SU-DHL-6 (cell line): ENCODE data around the gene RESP18.
A peak's percentile ranks its signal among the peaks of the same experiment; 100 is the strongest.

ENCODE experiments used
- H2AFZ ChIP-seq: fragments of 200-600 bp; sonication (generic); 2 replicates; pipeline ENCODE4 v1.6.1; 2014; ENCODE audit warnings: low read depth, mild to moderate bottlenecking, moderate library complexity, mixed read lengths, antibody characterized with exemption, low read length; ENCODE audit not compliant: severe bottlenecking
- H3F3A ChIP-seq: fragments of 200-600 bp; shearing (Covaris generic); 2 replicates; pipeline ENCODE4 v1.6.0; 2016; ENCODE audit warnings: antibody characterized with exemption, mild to moderate bottlenecking; ENCODE audit not compliant: insufficient read depth
- H3K27ac ChIP-seq: fragments of 200-600 bp; sonication (generic); 2 replicates; pipeline ENCODE4 v1.5.1; 2016; ENCODE audit warnings: low read depth, mild to moderate bottlenecking, low read length, moderate library complexity, mixed read lengths
- H3K27me3 ChIP-seq: fragments of 200-600 bp; sonication (generic), shearing (Covaris generic); 2 replicates; pipeline ENCODE4 v1.6.0; 2014; ENCODE audit warnings: mild to moderate bottlenecking, low read length
- H3K36me3 ChIP-seq: fragments of 200-600 bp; sonication (generic); 2 replicates; pipeline ENCODE4 v1.6.1; 2014; ENCODE audit warnings: mild to moderate bottlenecking, low read length, mixed read lengths
- H3K4me2 ChIP-seq: fragments of 300-600, 200-600 bp; shearing (Covaris generic), sonication (generic); 2 replicates; pipeline ENCODE4 v1.6.0; 2014; ENCODE audit warnings: low read length, low read depth, mild to moderate bottlenecking; ENCODE audit not compliant: poor library complexity, severe bottlenecking
- H3K4me3 ChIP-seq: fragments of 200-600 bp; sonication (generic); 2 replicates; pipeline ENCODE4 v1.5.1; 2014; ENCODE audit warnings: antibody characterized with exemption, low read length, mild to moderate bottlenecking, mixed read lengths; ENCODE audit not compliant: insufficient read depth, poor library complexity, severe bottlenecking
- H3K79me2 ChIP-seq: fragments of 200-600 bp; sonication (generic); 2 replicates; pipeline ENCODE4 v1.6.1; 2014; ENCODE audit warnings: mild to moderate bottlenecking, low read length, moderate library complexity; ENCODE audit not compliant: insufficient read depth
- H3K9ac ChIP-seq: fragments of 200-600 bp; sonication (generic); 2 replicates; pipeline ENCODE4 v1.7.0; 2014; ENCODE audit warnings: mild to moderate bottlenecking, low read length
- H3K9me2 ChIP-seq: fragments of 200-600 bp; sonication (generic); replicated peaks from 2 replicates; pipeline ENCODE4 v1.6.1; 2014; ENCODE audit warnings: low read length; ENCODE audit not compliant: insufficient read depth
- H3K9me3 ChIP-seq: fragments of 200-600 bp; sonication (generic); 2 replicates; pipeline ENCODE4 v1.6.1; 2014; ENCODE audit warnings: low read length, mixed read lengths; ENCODE audit not compliant: insufficient read depth
- H4K20me1 ChIP-seq: fragments of 200-600 bp; sonication (generic); 2 replicates; pipeline ENCODE4 v1.6.1; 2014; ENCODE audit warnings: low read depth, mild to moderate bottlenecking, antibody characterized with exemption, low read length, moderate library complexity, mixed read lengths
- EZH2phosphoT487 ChIP-seq: fragments of 200-600 bp; sonication (generic), shearing (Covaris generic); conservative IDR thresholded peaks from 2 replicates; pipeline ENCODE4 v1.6.1; 2018; ENCODE audit warnings: mild to moderate bottlenecking, antibody characterized with exemption, low read length, moderate library complexity, mixed read lengths
- TF ChIP-seq, protein P1 (sequence below): fragments of 200-600 bp; sonication (generic); IDR thresholded peaks from one replicate; pipeline ENCODE4 v1.5.1; 2017; ENCODE audit warnings: antibody characterized with exemption, mild to moderate bottlenecking, low read length, moderate library complexity; ENCODE audit not compliant: insufficient read depth, poor library complexity, severe bottlenecking

RESP18 gene

DNA sequence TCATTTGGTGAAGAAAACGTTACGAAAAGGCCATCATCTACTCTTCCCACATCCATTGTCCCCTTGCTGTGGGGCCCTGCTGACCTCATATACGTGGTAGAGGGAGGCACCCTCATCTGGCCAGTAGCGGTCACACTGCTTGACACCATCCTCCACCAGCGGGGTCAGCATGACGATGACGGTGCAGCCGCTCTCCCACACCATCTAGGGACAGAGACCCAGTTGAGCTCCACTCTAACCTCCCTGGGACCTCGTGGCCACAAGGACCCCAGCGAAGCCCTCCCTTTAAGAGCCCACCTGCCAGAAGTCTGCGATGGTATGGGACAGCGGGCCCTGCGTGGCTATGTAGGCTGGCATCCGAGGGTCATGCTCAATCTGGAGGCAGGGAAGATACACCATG is 36.4 kb downstream of the RESP18 start:
- Histone ChIP-seq H3K79me2 (no peaks in the 10 kb centered on the region), H3K9ac (no peak overlapping the region), H3K27ac (no peak overlapping the region), H3K27me3 (no peaks in the 10 kb centered on the region), H3K4me2 (no peak overlapping the region), H2AFZ (no peak overlapping the region), H4K20me1 (no peaks in the 10 kb centered on the region), H3K9me3 (no peaks in the 10 kb centered on the region), H3K36me3 (no peaks in the 10 kb centered on the region), H3K4me3 (no peak overlapping the region), H3F3A (no peaks in the 10 kb centered on the region), H3K9me2 (no peaks in the 10 kb centered on the region)
- TF ChIP-seq, protein P1, sequence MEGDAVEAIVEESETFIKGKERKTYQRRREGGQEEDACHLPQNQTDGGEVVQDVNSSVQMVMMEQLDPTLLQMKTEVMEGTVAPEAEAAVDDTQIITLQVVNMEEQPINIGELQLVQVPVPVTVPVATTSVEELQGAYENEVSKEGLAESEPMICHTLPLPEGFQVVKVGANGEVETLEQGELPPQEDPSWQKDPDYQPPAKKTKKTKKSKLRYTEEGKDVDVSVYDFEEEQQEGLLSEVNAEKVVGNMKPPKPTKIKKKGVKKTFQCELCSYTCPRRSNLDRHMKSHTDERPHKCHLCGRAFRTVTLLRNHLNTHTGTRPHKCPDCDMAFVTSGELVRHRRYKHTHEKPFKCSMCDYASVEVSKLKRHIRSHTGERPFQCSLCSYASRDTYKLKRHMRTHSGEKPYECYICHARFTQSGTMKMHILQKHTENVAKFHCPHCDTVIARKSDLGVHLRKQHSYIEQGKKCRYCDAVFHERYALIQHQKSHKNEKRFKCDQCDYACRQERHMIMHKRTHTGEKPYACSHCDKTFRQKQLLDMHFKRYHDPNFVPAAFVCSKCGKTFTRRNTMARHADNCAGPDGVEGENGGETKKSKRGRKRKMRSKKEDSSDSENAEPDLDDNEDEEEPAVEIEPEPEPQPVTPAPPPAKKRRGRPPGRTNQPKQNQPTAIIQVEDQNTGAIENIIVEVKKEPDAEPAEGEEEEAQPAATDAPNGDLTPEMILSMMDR, result no peak
- no peak for TF ChIP-seq EZH2phosphoT487

- Histone ChIP-seq H3K36me3 (no peaks in the 10 kb centered on the region), H3K4me3 (peak overlapping the region; percentile 26), H3K4me2 (peak overlapping the region; percentile 57), H3F3A (no peaks in the 10 kb centered on the region), H3K9me2 (no peaks in the 10 kb centered on the region), H3K9ac (peak overlapping the region; percentile 54), H3K27me3 (no peaks in the 10 kb centered on the region), H3K9me3 (no peaks in the 10 kb centered on the region), H3K27ac (no peak overlapping the region), H2AFZ (peak overlapping the region; percentile 86), H4K20me1 (no peaks in the 10 kb centered on the region), H3K79me2 (no peaks in the 10 kb centered on the region)
- TF ChIP-seq, protein P1, result peak; percentile 97
- no peak for TF ChIP-seq EZH2phosphoT487
These were observed 37.9 kb downstream of the RESP18 start for GRCh38 chr2:219294356-219295351.

- TF ChIP-seq, protein P1, result no peak
- TF ChIP-seq EZH2phosphoT487, result no peak
- Histone ChIP-seq H2AFZ (peak overlapping the region; percentile 86), H3K27me3 (no peaks in the 10 kb centered on the region), H3K36me3 (no peaks in the 10 kb centered on the region), H3K9ac (peak overlapping the region; percentile 54), H3K9me2 (no peaks in the 10 kb centered on the region), H3K27ac (no peak overlapping the region), H4K20me1 (no peaks in the 10 kb centered on the region), H3K79me2 (no peaks in the 10 kb centered on the region), H3F3A (no peaks in the 10 kb centered on the region), H3K4me2 (no peak overlapping the region), H3K9me3 (no peaks in the 10 kb centered on the region), H3K4me3 (no peak overlapping the region)
These were observed 38.8 kb downstream of the RESP18 start for GRCh38 chr2:219293736-219294231.
